ENCODE data around the gene IL1RAPL1.

DNA sequence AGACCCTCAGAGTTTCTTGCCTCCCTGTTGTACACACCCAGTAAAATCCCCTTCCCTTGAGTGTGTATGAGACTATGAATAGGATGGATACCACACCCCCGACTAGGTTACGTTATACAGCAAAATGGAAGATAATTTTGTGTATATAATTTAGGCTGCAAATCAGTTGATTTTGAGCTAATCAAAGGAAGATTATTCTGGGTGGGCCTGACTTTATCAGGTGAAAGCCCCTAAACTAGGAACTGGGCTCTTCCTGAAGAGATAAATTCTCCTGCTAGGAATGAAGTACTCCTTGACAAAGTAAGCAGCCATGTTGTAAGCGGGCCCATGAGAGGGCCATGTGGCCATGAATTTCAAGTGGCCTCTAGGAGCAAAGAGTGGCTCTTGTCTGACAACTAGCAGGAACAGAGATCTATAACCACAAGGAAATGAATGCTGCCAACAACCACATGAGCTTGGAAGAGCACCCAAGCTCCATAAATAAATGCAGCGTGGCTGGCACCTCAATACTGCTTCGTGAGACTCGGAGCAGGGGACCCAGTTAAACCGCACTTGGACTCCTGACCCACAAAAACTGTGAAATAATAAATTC is 646.4 kb downstream of the IL1RAPL1 start:
- TF ChIP-seq, protein P1, sequence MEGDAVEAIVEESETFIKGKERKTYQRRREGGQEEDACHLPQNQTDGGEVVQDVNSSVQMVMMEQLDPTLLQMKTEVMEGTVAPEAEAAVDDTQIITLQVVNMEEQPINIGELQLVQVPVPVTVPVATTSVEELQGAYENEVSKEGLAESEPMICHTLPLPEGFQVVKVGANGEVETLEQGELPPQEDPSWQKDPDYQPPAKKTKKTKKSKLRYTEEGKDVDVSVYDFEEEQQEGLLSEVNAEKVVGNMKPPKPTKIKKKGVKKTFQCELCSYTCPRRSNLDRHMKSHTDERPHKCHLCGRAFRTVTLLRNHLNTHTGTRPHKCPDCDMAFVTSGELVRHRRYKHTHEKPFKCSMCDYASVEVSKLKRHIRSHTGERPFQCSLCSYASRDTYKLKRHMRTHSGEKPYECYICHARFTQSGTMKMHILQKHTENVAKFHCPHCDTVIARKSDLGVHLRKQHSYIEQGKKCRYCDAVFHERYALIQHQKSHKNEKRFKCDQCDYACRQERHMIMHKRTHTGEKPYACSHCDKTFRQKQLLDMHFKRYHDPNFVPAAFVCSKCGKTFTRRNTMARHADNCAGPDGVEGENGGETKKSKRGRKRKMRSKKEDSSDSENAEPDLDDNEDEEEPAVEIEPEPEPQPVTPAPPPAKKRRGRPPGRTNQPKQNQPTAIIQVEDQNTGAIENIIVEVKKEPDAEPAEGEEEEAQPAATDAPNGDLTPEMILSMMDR (IDR thresholded peaks at IDR 0.05), result no peak
- TF ChIP-seq POLR2A (IDR thresholded peaks at IDR 0.05), result no peak

All from thyroid gland (tissue), 4 donors.